HG03196 (cell line): ENCODE results near the gene TRAF3.
"Not testable (repeated sequence)": the region's sequence is repeated elsewhere in the genome, so short reads cannot be mapped to it uniquely, and the experiment has no call there.

Experiments used
- ATAC-seq: cut with Tn5 transposase; IDR thresholded peaks from one replicate; pipeline ENCODE4 v1.9.1; 2021; ENCODE audit not compliant: unreplicated experiment

The TRAF3 gene

DNA sequence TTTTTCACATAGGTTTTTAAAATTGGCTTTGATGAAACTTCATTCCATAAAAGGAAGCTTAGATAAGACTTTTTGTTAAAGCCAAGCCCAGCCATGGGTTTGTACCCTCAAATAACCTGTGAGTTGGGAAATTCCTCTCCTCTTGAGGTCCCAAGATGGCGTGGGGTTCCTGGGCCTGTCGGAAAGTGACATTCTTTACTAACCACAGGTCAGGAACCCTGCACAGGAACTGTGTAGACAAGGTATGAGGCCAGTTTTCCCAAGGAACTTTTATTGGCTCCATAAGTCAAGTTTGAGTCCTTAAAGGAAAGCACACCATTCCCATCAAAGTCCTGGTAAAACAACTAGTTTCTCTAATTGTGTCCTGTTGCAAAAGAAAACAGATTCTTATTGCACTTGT lies 80.2 kb downstream of the TRAF3 start:
- no peak for ATAC-seq

DNA sequence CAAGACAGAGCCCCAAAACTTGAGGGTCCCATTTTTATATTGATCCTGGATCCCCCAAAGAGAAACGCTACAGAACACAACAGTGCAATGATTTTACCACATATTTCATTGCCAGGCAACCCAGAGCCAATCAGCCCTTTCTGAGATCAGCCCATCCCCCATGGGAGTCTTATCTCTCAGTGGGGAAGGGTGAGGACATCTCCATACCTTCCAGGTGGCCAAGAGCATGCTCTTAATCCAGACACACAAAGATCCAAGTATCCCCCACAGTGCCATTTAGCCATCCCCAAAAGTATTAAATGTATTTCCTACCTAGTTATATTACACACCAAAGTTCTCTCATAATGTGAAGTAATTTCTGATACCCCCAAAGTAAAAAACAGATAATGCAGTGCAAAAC lies 82.7 kb downstream of the TRAF3 start:
- ATAC-seq = no peak

DNA sequence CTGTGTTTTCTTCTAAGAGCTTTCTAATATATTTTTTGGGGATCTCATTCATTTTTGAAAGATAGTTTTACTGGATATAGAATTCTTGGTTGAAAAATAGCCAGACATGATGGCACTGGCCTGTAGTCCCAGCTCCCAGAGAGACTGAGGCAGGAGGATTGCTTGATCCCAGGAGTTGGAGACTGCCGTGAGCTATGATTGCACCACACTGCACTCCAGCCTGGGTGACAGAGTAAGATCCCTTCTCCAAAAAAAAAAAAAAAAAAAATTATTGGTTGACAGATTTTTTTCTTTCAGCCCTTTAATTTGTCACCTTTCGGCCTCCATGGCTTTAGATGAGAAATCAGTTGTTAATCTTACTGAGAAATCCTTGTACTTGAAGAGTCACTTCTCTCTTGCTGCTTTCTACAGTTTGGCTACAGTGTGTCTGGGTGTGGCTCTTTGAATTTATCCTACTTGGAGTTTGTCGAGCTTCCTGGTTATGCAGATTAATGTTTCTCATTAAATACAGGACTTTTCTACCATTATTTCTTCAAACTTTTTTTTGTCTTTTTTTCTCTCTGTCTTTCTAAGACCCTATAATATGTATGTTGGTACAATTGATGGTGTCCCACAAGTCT lies 85.0 kb downstream of the TRAF3 start:
- ATAC-seq = no peak

DNA sequence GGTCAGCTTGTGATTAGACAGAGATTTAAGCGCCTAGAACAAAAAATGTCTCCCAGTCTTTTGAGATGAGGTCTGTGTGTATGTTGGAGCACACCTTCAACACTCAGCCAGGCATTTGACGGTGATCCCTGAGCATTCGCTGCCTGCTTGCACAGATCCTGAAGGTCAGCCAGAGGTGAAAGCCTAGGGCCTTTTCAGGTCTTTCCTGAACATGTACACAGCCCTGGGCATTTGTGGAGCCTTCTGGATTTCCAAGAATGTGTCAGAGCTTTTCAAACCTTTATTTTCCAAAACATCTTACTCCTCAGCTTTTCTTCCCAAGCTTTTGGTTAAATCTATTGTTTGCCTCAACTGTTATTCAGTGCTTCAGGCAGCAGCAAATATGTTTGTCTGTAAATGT lies 86.1 kb downstream of the TRAF3 start:
- ATAC-seq = no peak

DNA sequence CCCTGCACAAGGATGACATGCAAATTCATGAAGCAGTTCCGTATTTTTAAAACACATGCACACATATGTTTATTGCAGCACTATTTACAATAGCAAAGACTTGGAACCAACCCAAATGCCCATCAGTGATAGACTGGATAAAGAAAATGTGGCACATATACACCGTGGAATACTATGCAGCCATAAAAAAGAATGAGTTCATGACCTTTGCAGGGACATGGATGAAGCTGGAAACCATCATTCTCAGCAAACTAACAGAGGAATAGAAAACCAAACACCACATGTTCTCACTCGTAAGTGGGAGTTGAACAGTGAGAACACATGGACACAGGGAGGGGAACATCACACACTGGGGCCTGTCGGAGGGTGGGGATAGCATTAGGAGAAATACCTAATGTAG lies 88.7 kb downstream of the TRAF3 start:
- ATAC-seq = not testable (repeated sequence)

DNA sequence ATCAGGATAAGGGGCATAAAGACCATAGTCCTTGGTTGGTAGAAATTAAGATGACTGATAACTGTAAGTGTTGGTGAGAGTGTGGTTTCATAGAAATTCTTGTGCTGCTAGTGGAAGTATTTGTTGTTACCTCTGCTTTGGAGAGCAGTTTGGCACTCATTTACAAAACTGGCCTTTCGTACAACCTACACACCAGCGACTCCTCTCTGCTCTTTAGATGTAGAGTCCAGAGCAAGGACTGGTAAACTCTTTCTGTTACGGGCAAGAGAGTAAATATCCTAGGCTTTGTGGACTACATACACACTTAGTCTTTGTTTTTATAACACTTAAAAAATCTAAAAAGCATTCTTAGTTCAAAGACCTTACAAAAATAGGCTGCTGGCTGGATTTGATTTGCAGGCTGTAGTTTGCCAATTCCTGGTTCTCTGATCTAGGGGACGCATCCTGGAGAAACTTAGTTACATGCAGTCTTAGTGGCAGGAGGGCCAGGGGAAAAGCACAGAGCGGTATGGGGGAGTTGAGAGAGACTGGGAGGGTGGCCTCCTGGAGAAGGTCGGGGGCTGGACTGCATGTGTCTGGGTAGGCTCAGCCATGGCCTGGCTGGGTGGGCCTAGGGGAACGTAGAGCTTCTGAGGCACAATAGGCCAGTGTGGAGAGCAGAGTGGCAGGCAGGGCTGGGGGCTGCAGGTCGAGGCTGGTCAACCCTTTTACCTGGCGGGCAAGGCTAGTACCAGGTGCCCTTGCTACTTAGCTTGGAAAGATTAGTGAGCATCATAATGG lies 89.9 kb downstream of the TRAF3 start:
- no peak for ATAC-seq

DNA sequence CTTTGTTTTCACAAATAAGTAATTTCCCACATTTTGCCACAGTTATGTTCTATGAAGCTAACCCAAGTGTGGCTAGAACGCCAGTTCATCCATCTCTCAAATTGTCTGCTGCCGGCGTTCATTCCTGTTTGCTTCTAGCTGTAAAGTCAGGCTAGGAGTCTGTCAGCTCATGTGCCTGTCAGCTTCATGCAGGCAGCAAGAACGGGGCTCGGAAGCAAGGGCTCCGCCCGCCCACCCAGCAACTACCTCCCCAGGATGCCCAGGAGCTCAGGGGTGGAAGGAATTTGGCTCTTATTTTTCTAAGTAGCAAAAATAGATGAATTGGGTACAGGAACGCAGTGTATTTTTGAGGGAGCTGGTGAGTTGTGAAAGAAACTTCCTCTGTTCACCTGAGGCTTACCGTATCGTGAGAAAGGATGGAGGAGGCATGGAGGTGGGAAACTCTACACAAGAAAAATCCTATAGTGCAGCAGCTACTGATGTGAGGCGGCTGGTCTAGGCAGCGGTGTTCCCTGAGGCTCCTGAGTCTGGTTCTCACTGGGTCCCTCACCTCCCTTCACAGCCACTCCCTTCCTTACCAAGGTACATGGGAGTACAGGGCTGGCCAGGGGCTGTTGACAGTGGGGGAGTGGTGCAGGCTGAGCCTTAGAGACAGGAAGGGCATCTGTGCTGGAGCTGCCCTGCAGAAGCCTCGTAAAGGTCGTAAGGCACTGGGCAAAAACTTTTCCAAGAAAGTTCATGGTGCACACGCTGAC lies 90.8 kb downstream of the TRAF3 start:
- no peak for ATAC-seq

DNA sequence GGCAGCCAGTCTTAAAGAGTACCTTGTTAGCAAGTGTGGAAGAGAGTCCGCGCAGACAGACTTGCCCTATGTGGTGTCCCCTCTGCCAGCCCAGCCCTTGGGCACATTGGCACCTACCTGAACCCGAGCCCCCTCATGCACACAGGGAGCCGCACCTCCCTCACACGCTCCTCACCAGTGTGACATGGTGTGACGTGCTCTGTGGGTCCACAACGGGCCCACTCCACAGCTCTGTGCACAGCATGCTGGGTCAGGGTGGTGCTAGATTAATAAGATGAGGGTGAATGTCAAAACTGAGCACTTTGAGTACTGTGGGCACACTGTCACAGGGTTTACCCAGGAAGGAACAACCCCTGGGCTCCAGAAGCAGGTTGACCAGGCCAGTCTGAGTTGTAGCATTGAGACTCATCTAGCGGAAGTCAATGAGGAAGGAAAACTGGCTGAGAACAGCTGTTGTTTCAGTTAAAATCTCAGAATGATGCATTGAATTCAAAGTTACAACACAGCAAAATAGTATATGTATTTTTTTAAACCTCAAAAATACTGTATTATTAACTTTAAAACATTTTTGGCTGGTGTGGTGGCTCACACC lies 91.8 kb downstream of the TRAF3 start:
- no peak for ATAC-seq

DNA sequence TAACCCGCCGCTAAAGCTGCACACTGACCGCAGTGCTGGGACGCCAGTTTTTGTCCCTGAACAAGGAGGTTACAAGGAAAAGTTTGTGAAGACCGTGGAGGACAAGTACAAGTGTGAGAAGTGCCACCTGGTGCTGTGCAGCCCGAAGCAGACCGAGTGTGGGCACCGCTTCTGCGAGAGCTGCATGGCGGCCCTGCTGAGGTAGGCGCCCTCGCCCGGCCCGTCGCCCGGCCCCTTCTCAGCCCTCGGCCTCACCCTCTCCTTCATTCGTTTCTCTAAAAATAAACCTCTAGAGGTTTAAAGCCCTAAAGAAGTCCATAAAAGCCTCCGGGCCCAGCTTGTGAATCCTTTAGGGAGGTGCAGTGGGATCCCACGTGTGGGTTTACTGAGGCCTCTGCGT lies 93.0 kb downstream of the TRAF3 start:
- no peak for ATAC-seq

DNA sequence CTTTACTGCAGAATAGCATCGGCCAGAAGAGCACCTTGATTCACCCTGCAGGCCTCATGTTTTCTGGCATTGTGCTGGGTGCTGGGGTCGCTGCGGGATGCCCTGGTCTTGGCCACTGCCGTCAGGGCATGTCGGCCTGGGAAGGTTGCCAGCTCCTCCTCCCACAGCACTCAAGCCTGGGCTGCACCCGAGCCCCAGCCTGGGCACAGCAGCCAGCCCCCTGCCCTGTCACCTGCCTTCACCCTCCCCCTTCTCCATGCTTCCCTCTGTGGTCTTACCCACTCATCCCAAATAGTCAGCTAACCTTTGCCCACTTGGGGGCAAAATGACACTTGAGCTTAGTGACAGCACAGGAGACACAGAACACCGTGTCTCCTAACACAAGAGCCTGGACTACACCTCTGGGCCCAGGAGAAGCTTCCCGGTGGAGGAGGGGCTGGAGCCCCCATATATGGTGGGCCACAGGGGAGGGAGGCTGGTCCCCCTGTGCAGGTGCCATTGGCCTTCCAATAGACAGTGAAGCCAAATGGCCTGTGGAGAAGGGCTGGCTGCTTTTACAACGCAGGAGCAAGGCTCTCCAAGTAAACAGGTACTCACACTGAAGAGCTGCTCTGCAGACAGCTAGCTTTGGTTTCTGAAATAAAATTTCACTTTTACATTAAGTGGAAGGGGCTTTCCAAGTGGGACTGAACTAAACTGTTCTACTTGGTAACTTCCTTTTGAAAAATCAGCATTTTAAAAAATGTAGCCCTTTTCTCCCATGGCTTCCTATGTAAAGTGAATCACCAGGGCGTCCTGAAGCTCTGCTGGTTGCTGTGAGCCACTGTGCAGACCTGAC lies 94.0 kb downstream of the TRAF3 start:
- no peak for ATAC-seq

DNA sequence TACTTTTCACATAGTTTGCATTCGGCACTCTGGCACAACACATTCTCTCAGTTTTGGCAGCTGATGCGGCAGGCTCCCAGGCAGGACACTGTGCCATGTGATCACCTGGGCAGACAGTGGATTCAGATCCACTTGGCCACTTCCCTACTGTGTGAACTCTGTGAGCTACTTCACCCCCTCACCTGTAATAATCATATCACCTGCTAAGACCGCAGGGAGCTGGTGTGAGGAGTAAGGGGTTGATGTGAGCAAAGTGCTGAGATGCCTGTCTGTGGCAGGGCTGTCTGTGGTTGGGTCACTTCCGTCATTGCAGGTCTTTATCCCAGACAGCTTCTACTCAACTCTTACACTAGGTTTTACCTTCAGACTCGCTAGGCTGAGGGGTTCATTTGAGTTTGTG lies 94.8 kb downstream of the TRAF3 start:
- ATAC-seq = no peak

DNA sequence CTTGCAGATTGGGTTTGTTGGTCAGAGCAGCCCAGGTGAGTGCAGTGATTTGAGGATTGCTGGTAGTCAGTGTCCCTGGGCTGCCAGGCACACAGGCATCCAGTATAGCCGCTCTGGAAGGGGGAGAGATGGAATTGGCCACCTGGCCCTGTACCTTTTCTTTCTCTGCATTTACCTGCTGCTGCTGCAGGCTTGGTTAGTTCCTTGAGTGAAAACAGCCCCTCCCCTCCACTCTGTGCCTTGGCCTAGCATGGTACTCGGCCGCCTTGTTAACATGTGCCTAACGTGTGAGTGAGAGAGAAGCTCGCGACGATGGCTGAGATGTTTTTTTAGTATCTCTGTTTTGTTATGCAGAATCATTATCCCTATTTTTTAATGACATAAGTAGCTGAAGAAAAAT lies 95.9 kb downstream of the TRAF3 start:
- no peak for ATAC-seq

DNA sequence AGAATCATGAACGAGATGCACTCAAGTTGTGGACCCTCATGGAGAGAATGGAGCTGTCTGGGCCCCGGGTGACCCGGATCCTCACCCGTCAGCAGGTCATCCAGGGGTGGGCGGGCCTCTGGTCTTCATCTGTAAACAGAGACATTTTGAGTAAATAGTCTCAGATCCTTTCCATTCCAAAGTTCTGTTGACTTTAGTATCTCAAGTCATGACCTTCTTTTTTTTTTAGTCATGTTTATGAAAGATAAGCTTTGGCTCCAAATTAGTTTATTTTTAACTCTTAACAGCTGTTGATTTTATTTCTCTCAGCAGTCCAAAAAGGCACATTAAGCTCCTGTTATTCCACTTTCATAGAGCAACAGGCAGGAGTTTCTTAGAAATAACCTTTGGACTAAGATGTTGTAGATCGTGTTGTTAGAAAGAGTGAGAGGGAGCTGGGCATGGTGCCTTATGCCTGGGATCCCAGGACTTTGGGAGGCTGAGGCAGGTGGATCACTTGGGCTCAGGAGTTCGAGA lies 96.4 kb downstream of the TRAF3 start:
- ATAC-seq = no peak

DNA sequence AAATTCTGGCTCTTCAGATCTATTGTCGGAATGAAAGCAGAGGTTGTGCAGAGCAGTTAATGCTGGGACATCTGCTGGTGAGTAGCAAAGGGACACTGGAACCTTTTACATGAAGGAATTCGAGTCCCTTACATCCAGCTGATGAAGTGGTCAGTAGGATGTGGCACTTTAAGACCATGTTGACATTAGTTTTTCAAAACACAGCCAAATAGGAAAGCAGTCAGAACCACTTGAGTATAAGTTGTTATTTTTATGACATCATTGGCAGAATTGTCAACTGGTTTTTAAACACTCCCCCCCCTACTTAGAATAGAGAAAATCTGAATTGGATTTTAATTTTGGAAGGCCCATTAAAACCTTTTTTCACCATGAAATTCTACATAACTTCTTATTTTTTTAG lies 98.4 kb downstream of the TRAF3 start:
- ATAC-seq = no peak

DNA sequence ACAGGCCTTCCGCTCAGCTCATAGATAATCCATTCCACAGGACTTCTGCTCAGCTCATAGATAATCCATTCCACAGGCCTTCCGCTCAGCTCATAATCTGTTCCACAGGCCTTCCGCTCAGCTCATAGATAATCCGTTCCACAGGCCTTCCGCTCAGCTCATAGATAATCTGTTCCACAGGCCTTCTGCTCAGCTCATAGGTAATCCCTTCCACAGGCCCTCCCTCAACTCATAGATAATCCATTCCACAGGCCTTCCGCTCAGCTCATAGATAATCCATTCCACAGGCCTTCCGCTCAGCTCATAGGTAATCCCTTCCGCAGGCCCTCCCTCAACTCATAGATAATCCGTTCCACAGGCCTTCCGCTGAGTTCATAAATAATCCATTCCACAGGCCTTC lies 100.3 kb downstream of the TRAF3 start:
- ATAC-seq = not testable (repeated sequence)

DNA sequence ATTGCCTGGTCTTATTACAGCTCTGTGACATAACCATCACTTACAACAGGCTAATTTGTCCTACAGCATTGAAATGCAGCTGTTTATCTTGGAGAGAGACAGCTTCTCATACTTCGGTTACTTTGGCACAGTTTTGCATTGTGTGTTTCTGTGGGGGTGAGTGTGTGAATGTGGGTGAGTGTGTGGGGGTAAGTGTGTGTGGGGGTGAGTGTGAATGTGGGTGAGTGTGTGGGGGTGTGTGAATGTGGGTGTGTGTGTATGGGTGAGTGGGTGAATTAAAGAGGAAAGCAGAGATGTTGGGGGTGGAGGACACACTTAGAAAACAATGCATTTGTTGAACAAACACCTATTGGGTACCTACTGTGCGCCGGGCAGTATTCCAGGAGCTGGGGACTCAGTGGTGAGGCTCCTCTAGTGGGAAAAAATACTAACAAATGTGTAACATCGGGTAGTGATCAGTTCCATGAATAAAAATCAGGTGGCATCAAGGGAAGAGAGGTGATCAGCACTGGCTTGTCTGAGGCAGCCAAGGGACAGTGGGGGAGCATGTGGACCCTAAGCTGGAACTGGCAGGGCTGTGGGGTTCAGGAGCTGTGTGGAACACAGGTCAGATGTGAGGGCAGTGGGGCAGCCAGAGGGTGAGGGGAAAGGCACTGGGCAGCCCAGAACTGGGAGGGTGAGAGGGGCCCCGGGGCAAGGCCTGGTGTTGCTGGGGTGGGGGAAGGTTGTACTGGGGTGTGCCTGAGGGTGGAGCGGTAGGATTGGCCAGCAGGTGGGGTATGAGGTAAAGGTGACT lies 101.1 kb downstream of the TRAF3 start:
- ATAC-seq = no peak

DNA sequence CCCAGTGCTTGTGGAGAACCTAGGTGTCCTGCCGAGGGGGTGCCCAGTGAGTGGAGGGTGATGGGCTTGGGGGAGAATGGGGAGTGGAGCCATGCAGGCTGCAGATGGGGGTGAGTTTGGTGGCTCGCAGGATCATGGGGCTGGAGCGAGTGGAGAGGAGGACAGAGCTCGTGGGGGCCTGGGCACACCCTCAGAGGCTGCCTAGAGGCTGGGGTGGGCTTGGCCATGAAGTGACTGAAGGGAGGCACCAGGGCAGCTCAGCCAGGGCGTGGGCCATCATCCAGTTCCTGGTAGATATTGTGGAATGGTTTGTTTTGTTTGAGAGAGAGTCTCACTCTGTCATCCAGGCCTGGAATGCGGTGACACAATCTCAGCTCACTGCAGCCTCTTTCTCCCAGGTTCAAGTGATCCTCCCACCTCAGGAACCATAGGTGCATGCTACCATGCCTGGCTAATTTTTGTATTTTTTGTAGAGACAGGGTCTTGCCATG lies 101.8 kb downstream of the TRAF3 start:
- no peak for ATAC-seq

DNA sequence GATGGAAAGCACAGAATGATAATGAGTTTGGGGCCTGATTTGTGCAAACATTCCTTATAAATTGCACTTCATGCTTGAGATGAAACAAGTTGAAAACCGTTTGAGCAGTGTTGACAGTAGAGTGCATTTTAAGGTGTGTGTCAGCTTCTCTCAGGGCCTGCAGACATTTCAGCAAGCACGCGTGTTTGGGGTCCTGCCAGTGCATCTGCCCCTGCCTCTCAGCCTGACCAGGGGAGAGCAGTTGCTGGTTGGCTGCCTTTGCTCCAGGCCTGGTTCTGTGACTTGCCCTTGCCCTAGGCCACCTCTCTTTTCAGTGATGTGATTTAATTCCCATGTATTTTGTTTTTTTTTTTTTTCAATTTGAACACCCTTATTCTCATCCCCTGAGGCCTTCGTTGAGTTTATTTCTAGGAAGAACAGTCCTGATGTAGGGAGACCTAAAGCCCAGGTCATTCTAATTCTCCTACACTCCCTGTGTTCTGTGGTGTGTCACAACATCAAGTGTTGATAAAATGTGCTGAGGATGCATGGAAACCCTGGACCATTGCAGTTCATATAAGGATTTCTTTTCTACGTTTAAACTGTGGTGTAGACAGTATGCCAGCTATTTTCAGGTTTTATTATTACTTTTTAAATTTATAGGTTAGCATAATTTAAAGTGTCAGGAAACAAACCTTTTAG lies 105.1 kb downstream of the TRAF3 start:
- ATAC-seq = no peak

DNA sequence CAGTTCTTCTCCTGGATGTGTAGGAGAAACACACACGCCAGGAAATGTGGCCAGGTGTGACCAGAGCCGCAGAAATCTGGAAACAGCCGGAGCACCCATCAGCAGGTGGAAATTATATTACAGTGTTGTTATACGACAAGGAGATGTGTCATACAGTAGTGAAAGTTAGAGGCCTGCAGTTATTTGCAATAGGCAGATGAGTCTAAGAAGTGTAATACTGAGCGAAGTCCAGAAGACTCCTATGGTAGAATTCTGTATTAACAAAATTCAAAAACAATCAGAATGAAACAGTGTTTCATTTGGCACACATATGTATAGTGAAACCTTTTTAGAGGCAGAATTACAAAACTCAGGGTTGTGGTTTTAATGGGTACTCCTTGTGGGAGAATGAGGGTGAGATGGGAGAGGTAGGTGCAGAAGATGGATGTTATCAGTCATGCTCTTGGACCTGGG lies 105.9 kb downstream of the TRAF3 start:
- no peak for ATAC-seq
